ENCODE data around the gene MCC.

GRCh38 chr5:113147101-113147508, 341.1 kb downstream of the MCC start:
- TF ChIP-seq CTCF (conservative IDR thresholded peaks at IDR 0.05; ENCODE audit: low read depth, low read length) (no peak), EZH2 (IDR thresholded peaks at IDR 0.05; ENCODE audit: low read length, unreplicated experiment) (no peak), EZH2phosphoT487 (IDR thresholded peaks at IDR 0.05; ENCODE audit: borderline replicate concordance, low read length) (no peak)

Measured in PC-3 (cell line).